Suprapubic skin (tissue), 3 donors: Measurements from ENCODE around the gene ADRA2C.

Experiments used
- CTCF ChIP-seq, 2 donors: fragments of 200-600 bp in 1 of 2; fragments of 450-650 bp in 1 of 2; sonication (generic) in 1 of 2; IDR thresholded peaks; one replicate each; pipeline ENCODE4 v1.5.1; 2016 to 2019; ENCODE audit warnings: antibody characterized with exemption in 2 of 2, mild to moderate bottlenecking in 1 of 2, moderate library complexity in 1 of 2
- EP300 ChIP-seq: sonication (generic); formaldehyde crosslinking; IDR thresholded peaks from one replicate; pipeline ENCODE4 v1.6.1; 2017; ENCODE audit warnings: antibody characterized with exemption
- POLR2A ChIP-seq, 2 donors: fragments of 450-650 bp; IDR thresholded peaks; one replicate each; pipeline ENCODE4 v1.6.1; 2017; ENCODE audit warnings: antibody characterized with exemption in 2 of 2, mild to moderate bottlenecking in 2 of 2, moderate library complexity in 2 of 2

GRCh38 chr4:3729882-3730226 is 36.3 kb upstream of the ADRA2C start:
- TF ChIP-seq EP300: no peak
- TF ChIP-seq POLR2A (IDR thresholded peaks at IDR 0.05): no peak
- TF ChIP-seq CTCF (IDR thresholded peaks at IDR 0.05): no peak
